WI38 (cell line): ENCODE data around the gene ZNF441.
A peak's percentile ranks its signal among the peaks of the same experiment; 100 is the strongest.

Source experiments
- H3K4me3 ChIP-seq: 2 replicates; pipeline ENCODE4 v1.5.1; 2011; ENCODE audit warnings: low read depth, mild to moderate bottlenecking, control low read depth, low read length
- CTCF ChIP-seq: IDR thresholded peaks from 2 replicates; pipeline ENCODE4 v1.5.1; 2012; ENCODE audit warnings: low read depth, mild to moderate bottlenecking, control low read depth, low read length

Gene ZNF441

GRCh38 chr19:11780431-11781020, 13.7 kb downstream of the ZNF441 start:
- TF ChIP-seq CTCF = no peak
- H3K4me3 ChIP-seq = no peak overlapping the region

GRCh38 chr19:11781295-11782057, 14.7 kb downstream of the ZNF441 start:
- no peak overlapping the region for H3K4me3 ChIP-seq
- no peak for TF ChIP-seq CTCF

GRCh38 chr19:11783767-11784166, 17.0 kb downstream of the ZNF441 start:
- H3K4me3 ChIP-seq = no peak overlapping the region
- no peak for TF ChIP-seq CTCF

- TF ChIP-seq CTCF = no peak
- no peak overlapping the region for H3K4me3 ChIP-seq
Measured at GRCh38 chr19:11784356-11784755, 17.6 kb downstream of the ZNF441 start.

GRCh38 chr19:11787536-11787935, 20.7 kb downstream of the ZNF441 start:
- no peak for TF ChIP-seq CTCF
- no peak overlapping the region for H3K4me3 ChIP-seq

GRCh38 chr19:11792942-11793341, 26.1 kb downstream of the ZNF441 start:
- H3K4me3 ChIP-seq = no peak overlapping the region
- no peak for TF ChIP-seq CTCF

- no peak overlapping the region for H3K4me3 ChIP-seq
- peak; percentile 71 for TF ChIP-seq CTCF
Measured at GRCh38 chr19:11797491-11797890, 30.7 kb downstream of the ZNF441 start.
